BLaER1 (cell line): Measurements from ENCODE around the gene RANGRF.

ENCODE experiments used
- H3K27ac ChIP-seq: shearing (Covaris generic); formaldehyde crosslinking; 2 replicates; pipeline ENCODE4 v1.8.1; 2022
- H3K27me3 ChIP-seq: shearing (Covaris generic); formaldehyde crosslinking; 2 replicates; pipeline ENCODE4 v1.8.1; 2022
- H3K36me3 ChIP-seq: shearing (Covaris generic); formaldehyde crosslinking; 2 replicates; pipeline ENCODE4 v1.8.1; 2022
- H3K4me1 ChIP-seq: shearing (Covaris generic); formaldehyde crosslinking; 2 replicates; pipeline ENCODE4 v1.8.1; 2022
- H3K4me2 ChIP-seq: shearing (Covaris generic); formaldehyde crosslinking; 2 replicates; pipeline ENCODE4 v1.8.1; 2022
- H3K4me3 ChIP-seq: shearing (Covaris generic); formaldehyde crosslinking; 2 replicates; pipeline ENCODE4 v1.8.1; 2022
- H3K9ac ChIP-seq: shearing (Covaris generic); formaldehyde crosslinking; 2 replicates; pipeline ENCODE4 v1.8.1; 2022
- H3K9me3 ChIP-seq: shearing (Covaris generic); formaldehyde crosslinking; 2 replicates; pipeline ENCODE4 v1.8.1; 2022
- H4K20me1 ChIP-seq: shearing (Covaris generic); formaldehyde crosslinking; 2 replicates; pipeline ENCODE4 v1.8.1; 2022
- Cebpa-rat ChIP-seq: shearing (Covaris generic); IDR thresholded peaks from 2 replicates; pipeline ENCODE4 v1.8.1; 2022

The RANGRF gene

DNA sequence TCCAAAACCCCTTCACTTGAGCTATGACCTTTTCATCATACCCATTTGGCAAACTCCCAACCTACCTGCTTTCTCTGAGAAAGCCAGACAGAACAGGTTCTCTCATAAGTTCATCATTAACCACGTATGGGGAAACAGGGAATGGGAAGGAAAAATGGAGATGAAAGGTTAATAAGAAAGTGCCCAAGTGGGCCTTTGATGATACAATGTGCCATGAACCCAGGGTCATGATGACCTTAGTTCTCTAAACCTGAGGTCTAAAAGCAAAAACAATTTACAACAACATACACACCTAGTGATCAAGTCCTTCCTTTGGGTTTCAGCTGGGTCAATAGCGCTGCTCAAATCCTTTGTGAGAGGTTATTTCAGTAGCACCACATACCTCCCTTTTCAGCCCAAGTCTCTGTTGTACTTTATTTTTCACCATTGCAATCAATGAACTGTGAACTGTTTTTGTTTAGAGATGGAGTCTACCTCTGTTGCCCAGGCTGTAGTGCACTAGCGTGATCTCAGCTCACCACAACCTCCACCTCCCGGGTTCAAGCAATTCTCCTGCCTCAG is 14.5 kb upstream of the RANGRF start:
- H3K36me3 ChIP-seq, result peaks cover 64% of the 10 kb centered on the region
- TF ChIP-seq Cebpa-rat, result no peak
- H3K4me2 ChIP-seq, result no peak overlapping the region

DNA sequence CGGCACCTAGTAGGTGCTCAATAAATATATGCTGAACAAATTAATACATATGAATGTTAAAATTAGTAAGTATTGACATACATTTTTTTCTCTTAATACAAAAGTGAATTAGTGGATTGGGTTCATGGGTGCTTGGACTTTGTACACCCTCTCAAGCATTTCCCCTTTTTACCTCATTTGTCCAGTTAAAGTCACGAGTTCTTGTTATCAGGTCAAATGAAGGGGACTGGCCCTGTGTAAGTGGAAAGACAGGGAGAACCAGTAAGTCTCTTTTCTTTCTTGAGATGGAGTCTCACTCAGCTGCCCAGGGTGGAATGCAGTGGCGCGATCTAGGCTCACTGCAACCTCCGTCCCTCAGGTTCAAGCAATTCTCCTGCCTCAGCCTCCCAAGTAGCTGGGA is 13.7 kb upstream of the RANGRF start:
- no peak overlapping the region for H3K4me2 ChIP-seq
- TF ChIP-seq Cebpa-rat, result no peak
- no peaks in the 10 kb centered on the region for H3K27me3 ChIP-seq
- no peak overlapping the region for H3K4me3 ChIP-seq
- H3K9me3 ChIP-seq, result no peaks in the 10 kb centered on the region
- peaks cover 56% of the 10 kb centered on the region for H3K36me3 ChIP-seq
- no peak overlapping the region for H3K9ac ChIP-seq
- H3K4me1 ChIP-seq, result no peaks in the 10 kb centered on the region
- H3K27ac ChIP-seq, result no peak overlapping the region
- no peaks in the 10 kb centered on the region for H4K20me1 ChIP-seq

More for the DNA sequence above, 14.5 kb upstream of the RANGRF start:
- Histone ChIP-seq H3K27me3 (no peaks in the 10 kb centered on the region), H3K4me3 (no peak overlapping the region), H3K27ac (no peak overlapping the region), H3K9me3 (no peaks in the 10 kb centered on the region), H3K4me1 (no peaks in the 10 kb centered on the region), H4K20me1 (no peaks in the 10 kb centered on the region), H3K9ac (no peak overlapping the region)

DNA sequence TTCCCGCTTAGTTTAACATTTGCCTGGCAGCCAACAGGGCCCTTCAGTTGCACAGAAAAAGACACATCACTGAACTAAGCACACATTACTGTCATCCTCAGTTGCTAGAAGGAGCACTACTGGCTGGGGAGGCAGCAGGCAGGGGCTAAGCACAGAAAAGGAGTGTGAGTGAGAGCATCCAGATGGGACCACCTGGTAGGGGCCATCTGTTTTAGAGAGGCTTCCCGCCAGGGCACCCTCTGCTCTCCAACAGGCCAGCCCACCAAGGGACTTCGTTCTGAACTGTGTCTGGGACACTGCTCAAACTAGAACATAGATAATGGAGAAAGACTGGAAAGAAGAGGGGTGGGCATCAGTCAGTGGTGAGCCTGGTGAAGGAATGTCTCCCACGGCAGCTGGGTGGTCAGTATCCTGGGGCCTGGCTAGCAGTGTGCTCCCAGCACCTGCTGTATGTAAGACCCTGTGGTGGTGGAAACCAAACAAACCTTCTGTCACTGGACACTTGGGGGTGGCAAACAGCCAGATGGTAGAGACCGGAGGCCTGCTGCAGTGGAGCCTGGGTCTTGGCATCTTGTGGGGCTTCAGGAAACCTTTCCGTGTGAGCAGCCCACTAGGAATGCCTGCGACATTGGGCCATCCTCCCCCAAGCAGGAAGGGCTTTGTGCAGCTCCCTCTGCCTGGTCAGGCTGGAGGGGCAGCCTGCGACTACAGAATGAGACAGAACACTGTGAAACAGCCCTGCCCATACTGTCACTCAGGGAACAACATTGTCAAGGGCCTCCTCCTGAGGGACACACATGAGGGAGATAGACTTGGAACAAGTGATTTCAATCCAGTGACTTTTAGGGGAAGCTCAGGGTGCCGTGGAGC is 12.8 kb upstream of the RANGRF start:
- TF ChIP-seq Cebpa-rat, result no peak
- no peaks in the 10 kb centered on the region for H3K4me1 ChIP-seq
- H4K20me1 ChIP-seq, result no peaks in the 10 kb centered on the region
- H3K9me3 ChIP-seq, result no peaks in the 10 kb centered on the region
- H3K36me3 ChIP-seq, result peaks cover 47% of the 10 kb centered on the region
- H3K4me2 ChIP-seq, result no peak overlapping the region
- H3K9ac ChIP-seq, result no peak overlapping the region
- H3K27me3 ChIP-seq, result no peaks in the 10 kb centered on the region
- H3K4me3 ChIP-seq, result no peak overlapping the region
- no peak overlapping the region for H3K27ac ChIP-seq

DNA sequence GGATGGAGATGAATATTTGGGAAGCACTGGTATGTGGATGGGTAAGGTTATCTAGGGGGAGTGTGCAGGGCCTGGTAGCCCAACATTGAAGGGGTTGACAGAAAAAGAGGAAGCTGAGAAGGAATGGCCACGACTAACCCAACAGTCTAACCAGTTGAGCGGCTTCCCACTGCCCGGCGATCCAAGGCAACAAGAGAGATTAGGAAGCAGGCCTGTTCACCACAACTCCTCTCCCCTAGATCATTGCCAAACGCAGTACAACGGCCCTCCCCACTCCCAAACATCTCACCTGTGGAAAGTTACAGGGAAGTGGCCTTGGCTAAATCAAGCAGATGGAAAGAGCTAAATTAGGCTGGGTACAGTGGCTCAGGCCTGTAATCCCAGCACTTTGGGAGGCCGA is 11.2 kb upstream of the RANGRF start:
- Histone ChIP-seq H3K4me3 (no peak overlapping the region), H3K27me3 (no peaks in the 10 kb centered on the region), H3K36me3 (peaks cover 33% of the 10 kb centered on the region), H3K9ac (no peak overlapping the region), H3K4me2 (no peak overlapping the region), H3K9me3 (no peaks in the 10 kb centered on the region), H3K4me1 (no peaks in the 10 kb centered on the region), H3K27ac (no peak overlapping the region), H4K20me1 (no peaks in the 10 kb centered on the region)
- no peak for TF ChIP-seq Cebpa-rat

DNA sequence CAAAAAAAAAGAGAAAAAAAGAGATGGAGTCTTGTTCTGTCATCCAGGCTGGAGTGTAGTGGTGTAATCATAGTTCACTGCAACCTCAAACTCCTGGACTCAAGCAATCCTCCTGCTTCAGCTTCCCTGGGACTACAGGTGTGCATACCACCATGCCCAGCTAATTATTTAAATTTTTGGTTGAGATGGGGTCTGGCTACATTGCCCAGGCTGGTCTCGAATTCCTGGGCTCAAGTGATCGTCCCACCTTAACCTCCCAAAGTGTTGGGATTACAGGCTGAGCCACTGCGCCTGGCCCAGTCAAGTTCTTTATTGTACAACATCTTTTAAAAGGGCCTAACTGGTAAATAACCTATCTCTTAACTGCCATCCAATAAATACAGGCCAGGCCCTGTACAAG is 6.1 kb upstream of the RANGRF start:
- no peak for TF ChIP-seq Cebpa-rat
- Histone ChIP-seq H3K36me3 (0 out of 2 replicates have a peak, but pooled peaks cover 1% of the 10 kb centered on the region), H3K4me2 (no peak overlapping the region), H3K27me3 (no peaks in the 10 kb centered on the region), H3K27ac (no peak overlapping the region), H3K4me3 (no peak overlapping the region), H4K20me1 (no peaks in the 10 kb centered on the region), H3K9ac (no peak overlapping the region), H3K4me1 (peaks cover 12% of the 10 kb centered on the region), H3K9me3 (no peaks in the 10 kb centered on the region)

DNA sequence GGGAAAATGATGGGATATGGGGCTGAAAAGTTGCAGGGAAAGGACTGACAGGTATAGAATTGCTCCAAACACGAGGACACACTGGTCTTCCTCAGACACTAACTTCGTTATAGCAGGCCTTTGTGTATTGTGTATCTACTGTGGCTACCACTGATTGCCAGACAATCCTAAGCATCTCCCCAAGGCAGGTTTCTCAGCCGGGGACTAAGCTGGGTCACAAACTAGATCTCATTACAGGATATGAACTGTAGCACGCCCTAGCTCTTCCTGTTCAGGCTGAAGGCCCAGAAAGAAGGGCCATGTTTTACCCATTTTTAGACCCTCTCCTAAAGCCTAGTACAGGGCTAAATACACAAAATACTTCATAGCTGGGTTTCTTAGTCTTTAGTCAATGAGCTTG is 5.1 kb upstream of the RANGRF start:
- Histone ChIP-seq H3K4me2 (no peak overlapping the region), H3K9me3 (no peaks in the 10 kb centered on the region), H3K27me3 (no peaks in the 10 kb centered on the region), H3K4me1 (peaks cover 20% of the 10 kb centered on the region), H3K4me3 (no peak overlapping the region), H3K9ac (no peak overlapping the region), H3K36me3 (no peaks in the 10 kb centered on the region), H4K20me1 (no peaks in the 10 kb centered on the region), H3K27ac (no peak overlapping the region)
- TF ChIP-seq Cebpa-rat, result no peak

DNA sequence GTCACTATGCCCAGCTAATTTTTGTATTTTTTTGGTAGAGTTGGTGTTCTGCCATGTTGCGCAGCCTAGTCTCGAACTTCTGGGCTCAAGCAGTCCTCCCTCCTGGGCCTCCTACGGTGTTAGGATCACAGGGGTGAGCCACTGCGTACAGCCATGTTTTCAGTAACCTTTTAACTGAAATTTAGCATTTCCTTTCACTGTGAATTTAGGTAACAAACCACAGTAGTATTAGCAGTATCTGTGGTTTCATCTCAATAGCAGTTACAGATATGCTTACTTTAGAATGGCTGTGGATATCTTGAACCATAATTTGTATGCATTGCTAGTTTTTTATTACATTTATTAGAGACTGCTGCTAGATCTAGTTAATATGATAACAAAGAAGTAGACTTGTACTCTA is 4.3 kb upstream of the RANGRF start:
- Histone ChIP-seq H3K36me3 (no peaks in the 10 kb centered on the region), H3K9ac (no peak overlapping the region), H3K4me2 (no peak overlapping the region), H3K27ac (no peak overlapping the region), H3K4me1 (peaks cover 20% of the 10 kb centered on the region), H3K4me3 (no peak overlapping the region), H3K27me3 (no peaks in the 10 kb centered on the region), H4K20me1 (no peaks in the 10 kb centered on the region), H3K9me3 (no peaks in the 10 kb centered on the region)
- no peak for TF ChIP-seq Cebpa-rat

DNA sequence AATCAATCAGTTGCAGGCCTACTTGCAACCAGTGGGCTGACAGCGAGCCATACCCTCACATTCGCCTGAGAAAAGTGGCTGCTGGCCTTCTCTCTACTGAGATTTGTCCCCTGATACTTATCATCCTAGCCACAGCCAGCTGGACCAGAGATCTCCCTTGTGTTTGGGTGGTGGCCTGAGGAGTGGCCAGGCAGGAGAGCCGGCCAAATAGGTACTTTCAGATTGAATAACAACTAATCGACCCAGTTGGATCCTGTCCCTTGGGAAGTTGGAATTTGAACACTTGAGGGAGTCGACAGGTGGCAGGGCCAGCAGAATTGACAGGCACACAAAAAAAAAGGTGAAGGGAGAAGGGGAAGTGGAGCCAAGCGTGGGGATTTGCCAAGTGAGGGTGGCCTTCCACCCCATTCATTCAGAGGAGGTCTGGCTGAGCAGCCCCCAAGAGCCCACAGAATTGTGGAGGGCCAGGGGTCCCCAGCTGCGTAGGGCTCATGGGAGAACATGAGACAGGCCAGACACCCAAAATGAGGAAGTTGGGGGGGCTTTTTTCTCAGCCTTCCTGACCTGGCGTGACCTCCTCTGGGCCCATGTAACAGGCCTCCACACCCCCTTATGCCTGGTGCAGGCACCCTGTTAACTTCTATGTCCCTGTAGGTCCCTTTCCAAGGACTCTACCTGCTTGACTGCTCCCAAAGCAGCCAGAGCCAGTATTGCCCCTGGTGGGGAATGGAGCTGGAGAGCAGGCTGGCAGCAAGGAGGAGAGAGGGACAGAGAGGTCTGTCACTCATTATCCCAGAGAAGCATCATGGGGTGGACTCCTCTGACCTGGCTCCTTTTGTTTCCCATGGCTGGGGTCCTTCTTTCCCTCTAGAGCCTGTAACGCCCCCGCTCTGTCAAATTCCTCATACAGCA is 2.9 kb upstream of the RANGRF start:
- H4K20me1 ChIP-seq, result no peaks in the 10 kb centered on the region
- H3K9ac ChIP-seq, result 0 out of 2 replicates have a peak overlapping the region, but pooled peaks have one; percentile 24
- peaks cover 34% of the 10 kb centered on the region for H3K4me1 ChIP-seq
- H3K27ac ChIP-seq, result peak overlapping the region; percentile 66
- TF ChIP-seq Cebpa-rat, result no peak
- no peak overlapping the region for H3K4me3 ChIP-seq
- H3K36me3 ChIP-seq, result 0 out of 2 replicates have a peak, but pooled peaks cover 2% of the 10 kb centered on the region
- H3K27me3 ChIP-seq, result no peaks in the 10 kb centered on the region
- no peaks in the 10 kb centered on the region for H3K9me3 ChIP-seq
- H3K4me2 ChIP-seq, result peak overlapping the region; percentile 65

DNA sequence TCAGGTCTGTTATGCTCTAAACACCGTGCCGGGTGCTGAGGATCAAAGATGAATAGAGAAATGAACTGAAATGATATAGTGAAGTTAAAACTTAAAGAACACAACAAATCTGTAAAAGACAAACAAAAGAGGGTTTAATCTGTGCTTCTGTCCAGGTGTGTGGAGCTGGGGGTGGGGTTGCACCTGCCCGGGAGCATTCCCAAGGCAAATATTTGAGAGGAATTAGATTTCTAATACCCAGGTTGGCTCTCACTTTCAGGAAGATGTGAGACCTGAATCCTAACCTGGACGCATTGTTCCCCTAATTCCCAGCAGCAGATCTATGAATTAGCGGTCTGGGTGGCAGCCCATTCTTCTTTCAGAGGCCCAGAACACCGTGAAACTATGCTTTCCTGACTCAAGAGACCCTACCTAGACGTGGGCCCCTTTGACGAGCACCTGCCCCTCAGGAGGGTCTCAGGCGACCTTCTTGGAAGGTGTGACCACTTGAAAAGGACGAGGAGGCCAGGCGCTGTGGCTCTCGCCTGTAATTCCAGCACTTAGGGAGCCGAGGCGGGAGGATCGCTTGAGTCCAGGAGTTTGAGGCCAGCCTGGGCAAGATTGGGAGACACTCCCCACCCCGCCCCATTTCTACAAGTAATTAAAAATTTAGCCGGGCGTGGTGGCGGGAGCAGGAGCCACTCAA is 677 bp upstream of the RANGRF start:
- peak overlapping the region; percentile 88 for H3K9ac ChIP-seq
- peaks cover 41% of the 10 kb centered on the region for H3K4me1 ChIP-seq
- no peaks in the 10 kb centered on the region for H4K20me1 ChIP-seq
- peak overlapping the region; percentile 86 for H3K27ac ChIP-seq
- no peaks in the 10 kb centered on the region for H3K27me3 ChIP-seq
- H3K4me2 ChIP-seq, result peak overlapping the region; percentile 98
- 0 out of 2 replicates have a peak, but pooled peaks cover 10% of the 10 kb centered on the region for H3K36me3 ChIP-seq
- no peaks in the 10 kb centered on the region for H3K9me3 ChIP-seq
- no peak for TF ChIP-seq Cebpa-rat
- peak overlapping the region; percentile 86 for H3K4me3 ChIP-seq
